ENCODE results near the gene SLC44A5.

The SLC44A5 gene

DNA sequence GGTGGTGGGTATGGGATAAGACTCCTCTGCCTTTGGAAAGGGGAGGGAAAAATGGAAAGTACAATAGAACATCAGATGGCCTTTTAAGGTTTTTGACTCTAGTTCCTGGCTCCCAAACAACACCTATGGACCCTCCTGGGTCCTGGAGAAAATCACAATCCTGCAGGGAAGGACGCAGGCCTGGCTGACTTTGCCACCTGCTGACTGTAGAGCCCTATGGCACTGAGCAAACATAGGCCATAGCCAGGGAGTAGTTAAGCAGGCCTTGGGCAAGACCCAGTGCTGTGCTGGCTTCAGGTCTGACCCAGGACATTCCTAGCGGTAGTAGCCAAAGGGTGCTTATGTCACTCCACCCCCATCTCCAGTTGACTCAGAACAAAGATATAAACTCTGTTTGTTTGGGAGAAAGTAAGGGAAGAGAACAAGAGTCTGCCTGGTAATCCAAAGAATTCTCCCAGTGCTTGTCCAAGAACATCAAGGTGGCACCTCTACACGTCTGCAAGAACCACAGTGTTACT is 149.0 kb downstream of the SLC44A5 start:
- no peak overlapping the region for H3K4me3 ChIP-seq (ENCODE audit: low read depth, low read length)
- TF ChIP-seq, protein P1, sequence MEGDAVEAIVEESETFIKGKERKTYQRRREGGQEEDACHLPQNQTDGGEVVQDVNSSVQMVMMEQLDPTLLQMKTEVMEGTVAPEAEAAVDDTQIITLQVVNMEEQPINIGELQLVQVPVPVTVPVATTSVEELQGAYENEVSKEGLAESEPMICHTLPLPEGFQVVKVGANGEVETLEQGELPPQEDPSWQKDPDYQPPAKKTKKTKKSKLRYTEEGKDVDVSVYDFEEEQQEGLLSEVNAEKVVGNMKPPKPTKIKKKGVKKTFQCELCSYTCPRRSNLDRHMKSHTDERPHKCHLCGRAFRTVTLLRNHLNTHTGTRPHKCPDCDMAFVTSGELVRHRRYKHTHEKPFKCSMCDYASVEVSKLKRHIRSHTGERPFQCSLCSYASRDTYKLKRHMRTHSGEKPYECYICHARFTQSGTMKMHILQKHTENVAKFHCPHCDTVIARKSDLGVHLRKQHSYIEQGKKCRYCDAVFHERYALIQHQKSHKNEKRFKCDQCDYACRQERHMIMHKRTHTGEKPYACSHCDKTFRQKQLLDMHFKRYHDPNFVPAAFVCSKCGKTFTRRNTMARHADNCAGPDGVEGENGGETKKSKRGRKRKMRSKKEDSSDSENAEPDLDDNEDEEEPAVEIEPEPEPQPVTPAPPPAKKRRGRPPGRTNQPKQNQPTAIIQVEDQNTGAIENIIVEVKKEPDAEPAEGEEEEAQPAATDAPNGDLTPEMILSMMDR (IDR thresholded peaks at IDR 0.05; ENCODE audit: borderline replicate concordance, insufficient read depth, low read depth, low read length): no peak

DNA sequence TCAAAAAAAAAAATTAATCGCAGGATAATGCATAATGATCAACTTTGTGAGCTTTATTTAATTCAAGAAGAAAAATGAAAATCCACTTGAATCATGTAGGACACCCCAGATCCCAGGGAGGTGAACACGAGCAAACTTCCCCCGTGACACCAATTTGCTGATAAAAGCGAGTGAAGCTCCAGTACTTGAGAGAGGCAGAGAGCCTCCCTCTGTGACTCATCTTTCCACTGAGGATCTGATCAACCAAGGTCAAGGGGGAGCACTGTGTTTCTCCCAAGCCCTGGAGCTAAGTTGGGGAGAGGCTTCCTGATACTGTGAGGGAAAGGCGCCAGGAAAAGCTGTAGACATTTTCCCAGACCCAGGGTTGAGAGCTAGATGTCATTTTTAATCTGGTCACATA is 160.9 kb downstream of the SLC44A5 start:
- TF ChIP-seq, protein P1 (IDR thresholded peaks at IDR 0.05; ENCODE audit: borderline replicate concordance, insufficient read depth, low read depth, low read length): no peak
- H3K4me3 ChIP-seq (ENCODE audit: low read depth, low read length): no peak overlapping the region

DNA sequence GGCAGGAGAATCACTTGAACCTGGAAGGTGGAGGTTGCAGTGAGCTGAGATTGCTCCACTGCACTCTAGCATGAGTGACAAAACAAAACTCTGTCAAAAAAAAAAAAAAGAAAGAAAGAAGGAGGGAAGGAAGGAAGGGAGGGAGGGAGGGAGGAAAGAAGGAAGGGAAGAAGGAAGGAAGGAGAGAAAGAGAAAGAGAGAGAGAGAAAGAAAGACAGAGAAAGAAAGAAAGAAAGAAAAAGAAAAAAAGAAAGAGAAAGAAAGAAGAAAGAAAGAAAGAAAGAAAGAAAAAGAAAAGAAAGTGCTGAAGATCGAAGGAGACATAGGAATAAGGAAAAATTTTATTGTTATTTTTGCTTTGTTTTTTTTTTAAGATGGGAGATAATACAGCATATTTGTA is 166.7 kb downstream of the SLC44A5 start:
- TF ChIP-seq, protein P1 (IDR thresholded peaks at IDR 0.05; ENCODE audit: borderline replicate concordance, insufficient read depth, low read depth, low read length): no peak
- H3K4me3 ChIP-seq (ENCODE audit: low read depth, low read length): no peak overlapping the region

DNA sequence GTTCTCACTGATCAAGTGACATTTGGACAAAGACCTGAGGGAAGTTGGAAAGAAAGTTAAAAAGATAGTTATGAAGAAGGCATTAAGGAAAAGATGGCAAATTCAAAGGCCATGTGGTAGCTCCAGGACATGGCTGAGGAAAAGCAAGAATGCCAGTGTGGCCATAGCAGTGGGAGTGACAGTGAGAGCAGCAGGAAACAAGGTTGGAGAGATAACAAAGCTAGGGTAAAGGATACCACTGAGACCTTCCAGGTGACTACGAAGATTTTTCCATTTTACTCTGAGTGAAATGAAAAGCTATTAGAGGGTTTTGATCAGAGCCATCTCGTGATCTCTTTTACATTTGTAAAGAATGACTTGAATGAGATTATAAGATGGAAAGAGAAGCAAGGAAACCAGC is 170.6 kb downstream of the SLC44A5 start:
- TF ChIP-seq, protein P1 (IDR thresholded peaks at IDR 0.05; ENCODE audit: borderline replicate concordance, insufficient read depth, low read depth, low read length): no peak
- no peak overlapping the region for H3K4me3 ChIP-seq (ENCODE audit: low read depth, low read length)

DNA sequence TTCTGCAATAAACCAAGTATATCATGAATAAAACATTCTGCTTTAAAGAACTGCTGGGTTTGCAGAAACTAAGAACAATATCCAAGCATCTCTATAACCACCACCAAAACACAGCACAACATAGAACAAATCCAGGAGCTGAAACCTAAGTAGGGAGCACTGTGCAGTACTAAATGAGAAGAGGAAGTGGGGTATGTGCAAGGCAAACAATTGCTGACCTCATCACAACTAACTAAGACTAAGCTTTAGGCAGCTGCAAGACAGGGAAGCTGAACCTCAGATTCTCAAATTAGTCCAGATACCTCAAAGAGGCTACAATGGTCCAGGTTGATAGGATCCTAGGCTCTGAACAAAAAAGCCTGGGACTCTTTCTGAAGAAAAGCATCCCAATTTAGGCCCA is 172.6 kb downstream of the SLC44A5 start:
- TF ChIP-seq, protein P1 (IDR thresholded peaks at IDR 0.05; ENCODE audit: borderline replicate concordance, insufficient read depth, low read depth, low read length): no peak
- H3K4me3 ChIP-seq (ENCODE audit: low read depth, low read length): no peak overlapping the region

DNA sequence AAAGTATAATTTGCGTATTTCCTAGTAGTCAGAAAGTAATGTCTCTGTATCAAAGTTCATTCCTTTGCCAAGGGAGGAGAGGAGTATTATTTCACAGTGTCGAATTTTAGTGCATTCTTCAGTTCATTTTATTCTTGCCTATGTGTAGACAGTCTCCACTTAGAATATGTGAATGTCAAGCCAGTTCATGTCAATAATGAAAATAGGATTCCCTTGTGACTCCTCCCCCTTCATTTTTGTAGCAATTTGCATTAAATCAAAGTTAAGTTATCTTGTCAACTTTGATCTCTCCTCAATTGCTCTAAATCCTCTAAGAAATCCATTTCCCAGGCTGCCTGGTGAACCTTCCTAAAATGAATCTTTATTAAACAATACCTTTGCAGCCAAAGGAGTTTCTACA is 179.1 kb downstream of the SLC44A5 start:
- no peak overlapping the region for H3K4me3 ChIP-seq (ENCODE audit: low read depth, low read length)
- TF ChIP-seq, protein P1 (IDR thresholded peaks at IDR 0.05; ENCODE audit: borderline replicate concordance, insufficient read depth, low read depth, low read length): no peak

DNA sequence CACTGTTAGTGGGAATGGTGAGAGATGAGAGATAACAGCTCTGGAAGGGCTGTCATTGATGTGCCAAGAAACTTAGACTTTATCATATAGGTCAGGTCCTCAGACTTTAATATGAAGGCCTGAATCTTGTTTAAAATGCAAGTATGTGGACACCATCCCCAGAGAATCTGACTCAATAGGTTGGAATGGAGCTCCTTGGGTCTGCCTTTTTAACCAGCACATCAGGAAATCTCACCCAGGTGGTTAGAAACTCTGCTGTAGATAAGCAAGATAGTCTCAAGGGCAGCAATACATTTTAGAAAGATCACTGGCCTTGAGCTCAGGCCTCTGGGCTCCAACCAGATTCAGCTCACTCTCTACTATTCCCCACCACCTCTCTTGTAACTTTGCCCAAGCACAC is 180.4 kb downstream of the SLC44A5 start:
- TF ChIP-seq, protein P1 (IDR thresholded peaks at IDR 0.05; ENCODE audit: borderline replicate concordance, insufficient read depth, low read depth, low read length): no peak
- no peak overlapping the region for H3K4me3 ChIP-seq (ENCODE audit: low read depth, low read length)
